ENCODE results near the gene ZNF469. TPM values are rescaled to one million over a fixed set of nuclear protein-coding genes. Genes with fewer than 3 reads are reported as not detected.

The ZNF469 gene
- polyA plus RNA-seq, 1 donor (not counting 4 experiments of a cell fraction or from before 2014, with no cell fraction given) = not detected

- H3K4me1 ChIP-seq (ENCODE audit: control insufficient read depth, extremely low read depth, insufficient read depth, low read length) = peaks cover 10% of the 10 kb centered on the region
- no peak overlapping the region for H3K4me2 ChIP-seq (ENCODE audit: control insufficient read depth, extremely low read depth, insufficient read depth, low read depth, low read length)
- H3K27me3 ChIP-seq (ENCODE audit: control insufficient read depth, extremely low read depth, insufficient read depth, low read length) = peaks cover 13% of the 10 kb centered on the region
- dilution Hi-C loops (cut with MboI; ENCODE audit: extremely low pct_ligation_motif_present, low sequenced_read_pairs) = no loop called here
- H3K27ac ChIP-seq (ENCODE audit: control insufficient read depth, insufficient read depth, low read length) = no peak overlapping the region
- H2AFZ ChIP-seq (ENCODE audit: control insufficient read depth, low read length) = no peak overlapping the region
- no peaks in the 10 kb centered on the region for H4K20me1 ChIP-seq (ENCODE audit: control insufficient read depth, extremely low read depth, insufficient read depth, low read length)
- no peak for DNase-seq (ENCODE audit: low read depth, low spot score)
- FAIRE-seq = no peak
- TF ChIP-seq EZH2 (IDR thresholded peaks at IDR 0.05; ENCODE audit: low read length) (no peak), CTCF (optimal IDR thresholded peaks at IDR 0.05 in 1 of 3, IDR thresholded peaks at IDR 0.05 in 1 of 3, conservative IDR thresholded peaks at IDR 0.05 in 1 of 3; ENCODE audit: extremely low read depth in 1 of 3, insufficient read depth in 2 of 3, low read length in 3 of 3) (no peak)
- H3K4me3 ChIP-seq (ENCODE audit: control insufficient read depth in 2 of 3, extremely low read depth in 1 of 3, insufficient read depth in 2 of 3, low read depth in 1 of 3, low read length in 3 of 3) = no peak overlapping the region
- H3K9me3 ChIP-seq (ENCODE audit: control insufficient read depth, low read depth, low read length) = no peaks in the 10 kb centered on the region
- no peaks in the 10 kb centered on the region for H3K79me2 ChIP-seq (ENCODE audit: control insufficient read depth, insufficient read depth, low read length)
- H3K36me3 ChIP-seq (ENCODE audit: control insufficient read depth in 2 of 2, extremely low read depth in 1 of 2, insufficient read depth in 2 of 2, low read length in 2 of 2) = no peaks in the 10 kb centered on the region
- H3K9me1 ChIP-seq (ENCODE audit: control insufficient read depth, extremely low read depth, insufficient read depth, low read length) = no peaks in the 10 kb centered on the region
- H3K9ac ChIP-seq (ENCODE audit: control insufficient read depth, extremely low read depth, insufficient read depth, low read length) = no peak overlapping the region
Observed at GRCh38 chr16:88421301-88421700, 38.5 kb downstream of the ZNF469 start.

GRCh38 chr16:88421871-88422433 lies 39.2 kb downstream of the ZNF469 start:
- H2AFZ ChIP-seq (ENCODE audit: control insufficient read depth, low read length) = no peak overlapping the region
- no peaks in the 10 kb centered on the region for H3K79me2 ChIP-seq (ENCODE audit: control insufficient read depth, insufficient read depth, low read length)
- peaks cover 10% of the 10 kb centered on the region for H3K4me1 ChIP-seq (ENCODE audit: control insufficient read depth, extremely low read depth, insufficient read depth, low read length)
- no peak for DNase-seq (ENCODE audit: low read depth, low spot score)
- no peaks in the 10 kb centered on the region for H3K9me3 ChIP-seq (ENCODE audit: control insufficient read depth, low read depth, low read length)
- no peaks in the 10 kb centered on the region for H3K36me3 ChIP-seq (ENCODE audit: control insufficient read depth in 2 of 2, extremely low read depth in 1 of 2, insufficient read depth in 2 of 2, low read length in 2 of 2)
- H4K20me1 ChIP-seq (ENCODE audit: control insufficient read depth, extremely low read depth, insufficient read depth, low read length) = no peaks in the 10 kb centered on the region
- H3K9me1 ChIP-seq (ENCODE audit: control insufficient read depth, extremely low read depth, insufficient read depth, low read length) = no peaks in the 10 kb centered on the region
- no peak for FAIRE-seq
- H3K9ac ChIP-seq (ENCODE audit: control insufficient read depth, extremely low read depth, insufficient read depth, low read length) = no peak overlapping the region
- H3K4me3 ChIP-seq (ENCODE audit: control insufficient read depth in 2 of 3, extremely low read depth in 1 of 3, insufficient read depth in 2 of 3, low read depth in 1 of 3, low read length in 3 of 3) = no peak overlapping the region
- TF ChIP-seq EZH2 (IDR thresholded peaks at IDR 0.05; ENCODE audit: low read length) (no peak), CTCF (optimal IDR thresholded peaks at IDR 0.05 in 1 of 3, IDR thresholded peaks at IDR 0.05 in 1 of 3, conservative IDR thresholded peaks at IDR 0.05 in 1 of 3; ENCODE audit: extremely low read depth in 1 of 3, insufficient read depth in 2 of 3, low read length in 3 of 3) (no peak)
- H3K27ac ChIP-seq (ENCODE audit: control insufficient read depth, insufficient read depth, low read length) = no peak overlapping the region
- no peak overlapping the region for H3K4me2 ChIP-seq (ENCODE audit: control insufficient read depth, extremely low read depth, insufficient read depth, low read depth, low read length)
- peaks cover 13% of the 10 kb centered on the region for H3K27me3 ChIP-seq (ENCODE audit: control insufficient read depth, extremely low read depth, insufficient read depth, low read length)
- dilution Hi-C loops (cut with MboI; ENCODE audit: extremely low pct_ligation_motif_present, low sequenced_read_pairs) = no loop called here
